Measurements from ENCODE around the gene SEMA4D.

The SEMA4D gene

GRCh38 chr9:89426384-89426961, 71.4 kb downstream of the SEMA4D start:
- no peak for TF ChIP-seq CTCF (IDR thresholded peaks at IDR 0.05; ENCODE audit: low read depth, low read length)

GRCh38 chr9:89425921-89426383, 72.0 kb downstream of the SEMA4D start:
- no peak overlapping the region for H3K4me3 ChIP-seq (ENCODE audit: low read depth, low read length)
- DNase-seq (ENCODE audit: low read depth, low spot score) = peak; percentile 66
- no peak for TF ChIP-seq CTCF (IDR thresholded peaks at IDR 0.05; ENCODE audit: low read depth, low read length)
- in situ Hi-C loops (cut with HindIII; ENCODE audit: low sequenced_read_pairs) = no loop called here

More at GRCh38 chr9:89426384-89426961, 71.4 kb downstream of the SEMA4D start:
- H3K4me3 ChIP-seq (ENCODE audit: low read depth, low read length) = no peak overlapping the region
- in situ Hi-C loops (cut with HindIII; ENCODE audit: low sequenced_read_pairs) = no loop called here
- no peak for DNase-seq (ENCODE audit: low read depth, low spot score)

GRCh38 chr9:89425024-89425805, 72.7 kb downstream of the SEMA4D start:
- DNase-seq (ENCODE audit: low read depth, low spot score) = peak; percentile 9
- in situ Hi-C loops (cut with HindIII; ENCODE audit: low sequenced_read_pairs) = no loop called here
- no peak for TF ChIP-seq CTCF (IDR thresholded peaks at IDR 0.05; ENCODE audit: low read depth, low read length)
- no peak overlapping the region for H3K4me3 ChIP-seq (ENCODE audit: low read depth, low read length)

- no peak overlapping the region for H3K4me3 ChIP-seq (ENCODE audit: low read depth, low read length)
- TF ChIP-seq CTCF (IDR thresholded peaks at IDR 0.05; ENCODE audit: low read depth, low read length) = no peak
- in situ Hi-C loops (cut with HindIII; ENCODE audit: low sequenced_read_pairs) = no loop called here
- peak; percentile 73 for DNase-seq (ENCODE audit: low read depth, low spot score)
Observed at GRCh38 chr9:89422151-89422975, 75.5 kb downstream of the SEMA4D start.

GRCh38 chr9:89421595-89421994, 76.3 kb downstream of the SEMA4D start:
- no peak for TF ChIP-seq CTCF (IDR thresholded peaks at IDR 0.05; ENCODE audit: low read depth, low read length)
- no peak overlapping the region for H3K4me3 ChIP-seq (ENCODE audit: low read depth, low read length)
- DNase-seq (ENCODE audit: low read depth, low spot score) = peak; percentile 10
- in situ Hi-C loops (cut with HindIII; ENCODE audit: low sequenced_read_pairs) = no loop called here

- no peak for TF ChIP-seq CTCF (IDR thresholded peaks at IDR 0.05; ENCODE audit: low read depth, low read length)
- in situ Hi-C loops (cut with HindIII; ENCODE audit: low sequenced_read_pairs) = no loop called here
- DNase-seq (ENCODE audit: low read depth, low spot score) = no peak
- H3K4me3 ChIP-seq (ENCODE audit: low read depth, low read length) = no peak overlapping the region
Observed at GRCh38 chr9:89420397-89421178, 77.3 kb downstream of the SEMA4D start.

All from astrocyte of the spinal cord (primary cell).